IPS-11a (cell line): ENCODE results near the gene MARCHF4.

Source experiments
- H3K4me3 ChIP-seq: one replicate; pipeline ENCODE4 v1.5.1; 2013; ENCODE audit warnings: low read depth, low read length, control low read depth

The MARCHF4 gene

DNA sequence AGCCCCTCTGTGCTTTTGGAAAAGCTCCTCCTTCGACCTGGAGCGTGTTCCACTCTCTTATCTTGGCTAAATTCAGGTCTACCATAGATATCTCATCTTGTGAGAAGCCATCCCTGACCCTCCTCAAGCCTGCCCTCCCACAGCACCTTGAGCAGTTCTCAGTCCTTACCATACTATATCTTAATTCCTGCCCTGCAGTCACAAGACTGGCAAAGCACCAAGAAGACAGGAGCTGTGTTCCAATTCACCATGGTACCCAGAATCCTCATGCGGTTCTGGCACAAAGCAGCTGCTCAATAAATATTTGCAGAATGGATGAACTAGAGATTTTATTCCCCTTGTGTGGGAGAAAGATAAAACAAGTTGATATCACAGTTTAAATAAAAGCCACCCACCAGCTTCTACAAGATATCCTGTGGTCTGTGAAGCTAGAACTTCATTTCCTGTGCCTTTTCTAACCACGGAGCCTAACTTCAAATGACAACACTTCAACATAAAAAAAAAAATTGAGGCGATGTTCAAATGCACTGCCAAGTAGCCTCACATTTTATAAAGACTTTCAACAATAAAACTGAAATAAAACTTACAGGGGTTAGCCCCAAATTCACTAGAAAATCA lies 19.5 kb downstream of the MARCHF4 start:
- no peak overlapping the region for H3K4me3 ChIP-seq

DNA sequence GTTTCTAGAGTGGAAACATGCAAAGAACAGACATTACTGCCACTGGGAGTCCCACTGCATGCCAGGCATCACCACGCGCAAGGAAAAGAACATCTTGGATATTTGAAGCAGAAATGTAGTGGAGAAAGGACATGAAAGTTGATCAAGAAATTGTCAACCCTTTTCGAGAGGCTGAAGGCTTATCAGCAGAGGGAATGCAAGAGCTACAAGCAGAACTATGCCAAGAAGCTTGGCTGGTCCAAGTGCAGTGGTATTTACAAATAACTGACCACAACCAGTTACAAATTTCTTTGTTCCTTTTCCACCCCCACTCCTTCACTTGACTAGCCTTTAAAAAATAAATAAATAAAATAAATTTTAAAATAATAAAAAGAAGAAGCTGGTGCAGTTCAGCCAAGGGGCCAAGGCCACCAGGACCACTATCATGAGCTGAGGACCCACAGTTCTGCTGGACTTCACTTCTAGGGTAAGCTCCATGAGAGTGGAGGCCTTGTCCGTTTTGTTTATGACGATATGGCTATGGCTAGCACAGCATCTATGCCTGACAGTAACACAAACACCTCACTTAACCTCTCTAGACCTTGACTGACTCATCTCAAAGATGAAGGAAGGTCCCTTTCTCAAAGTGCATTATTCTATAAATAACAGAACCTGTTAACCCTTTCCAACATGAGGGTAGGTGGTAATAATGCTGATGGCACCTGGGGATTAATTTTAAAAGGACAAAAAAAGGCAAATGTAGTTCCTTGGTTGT lies 20.9 kb downstream of the MARCHF4 start:
- H3K4me3 ChIP-seq, result no peak overlapping the region

DNA sequence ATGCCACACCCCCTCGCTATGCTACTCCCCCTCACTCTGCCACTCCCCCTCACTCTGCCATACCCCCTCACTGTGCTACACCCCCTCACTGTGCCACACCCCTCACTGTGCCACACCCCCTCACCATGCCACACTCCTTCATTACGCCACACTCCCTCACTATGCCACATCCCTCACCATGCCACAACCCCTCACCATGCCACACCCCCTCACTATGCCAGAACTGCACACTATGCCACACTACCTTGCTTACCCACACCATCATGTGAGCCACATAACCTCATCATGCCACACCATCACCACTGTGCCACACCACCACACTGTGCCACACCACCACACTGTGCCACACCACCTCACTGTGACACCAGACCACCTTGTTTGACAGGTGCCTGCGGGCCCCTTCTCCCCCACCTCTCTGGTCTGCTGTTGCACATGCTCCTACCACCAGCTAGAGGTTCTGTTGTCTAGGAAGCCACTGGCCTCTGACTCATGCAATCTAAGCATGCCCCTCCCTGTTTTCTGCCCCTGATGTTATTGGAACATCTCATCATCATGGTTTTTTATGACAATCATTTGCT lies 22.0 kb downstream of the MARCHF4 start:
- no peak overlapping the region for H3K4me3 ChIP-seq

DNA sequence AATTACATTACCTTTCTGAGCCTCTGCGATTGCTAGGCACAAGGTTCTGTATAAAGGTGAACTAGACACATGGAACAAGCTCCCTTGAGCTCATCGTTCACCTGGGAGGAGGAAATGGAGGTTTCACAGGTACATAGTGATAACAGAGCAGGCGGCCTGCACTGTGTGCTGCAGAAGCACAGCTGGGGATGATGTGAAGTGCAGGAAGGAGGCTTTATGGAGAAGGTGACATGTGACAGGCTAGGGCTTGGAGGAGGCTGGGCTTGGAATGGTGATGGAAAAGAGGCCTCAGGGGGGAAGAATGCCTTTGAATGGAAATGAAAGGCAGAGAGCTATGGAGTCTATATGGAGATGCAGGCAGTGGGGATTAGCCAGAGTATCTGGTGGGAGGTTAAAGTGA lies 22.9 kb downstream of the MARCHF4 start:
- no peak overlapping the region for H3K4me3 ChIP-seq

DNA sequence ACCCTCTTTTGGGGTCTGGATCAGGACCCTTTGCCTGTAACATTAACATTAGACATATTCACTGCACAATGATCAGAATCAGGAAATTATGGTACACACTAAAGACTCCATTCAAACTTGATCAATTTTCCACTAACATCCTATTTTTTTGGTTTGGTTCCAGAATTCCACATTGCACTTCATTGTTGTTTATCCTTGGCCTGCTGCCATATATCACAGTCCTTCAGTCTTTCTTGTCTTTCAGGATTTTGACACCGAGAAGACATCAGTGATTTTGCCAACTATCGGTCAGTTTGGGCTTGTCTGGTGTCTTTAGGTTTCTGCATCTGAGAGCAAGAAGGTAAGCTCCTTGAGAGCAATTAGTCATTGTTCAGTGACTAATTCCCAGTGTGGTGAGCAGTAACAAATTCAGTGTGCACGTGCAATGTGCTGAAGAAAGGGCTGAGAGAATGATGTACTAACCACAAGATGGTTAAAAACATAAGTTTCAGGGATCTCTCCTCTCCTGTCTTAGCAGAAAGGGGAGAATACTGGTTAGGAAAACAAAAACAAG lies 23.5 kb downstream of the MARCHF4 start:
- no peak overlapping the region for H3K4me3 ChIP-seq

DNA sequence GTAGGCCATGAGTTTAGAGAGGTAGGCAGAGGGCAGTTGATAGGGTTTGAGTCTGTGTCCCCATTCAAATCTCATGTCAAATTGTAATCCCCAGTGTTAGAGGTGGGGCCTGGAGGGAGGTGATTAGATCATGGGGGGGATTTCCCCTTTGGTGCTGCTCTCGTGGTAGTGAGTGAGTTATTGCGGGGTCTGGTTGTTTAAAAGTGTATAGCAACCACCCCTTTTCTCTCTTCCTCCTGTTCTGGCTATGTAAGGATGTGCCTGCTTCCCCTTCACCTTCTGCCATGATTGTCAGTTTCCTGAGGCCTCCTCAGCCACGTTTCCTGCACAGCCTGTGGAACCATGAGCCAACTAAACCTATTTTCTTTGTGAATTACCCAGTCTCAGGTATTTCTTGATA lies 25.5 kb downstream of the MARCHF4 start:
- no peak overlapping the region for H3K4me3 ChIP-seq

DNA sequence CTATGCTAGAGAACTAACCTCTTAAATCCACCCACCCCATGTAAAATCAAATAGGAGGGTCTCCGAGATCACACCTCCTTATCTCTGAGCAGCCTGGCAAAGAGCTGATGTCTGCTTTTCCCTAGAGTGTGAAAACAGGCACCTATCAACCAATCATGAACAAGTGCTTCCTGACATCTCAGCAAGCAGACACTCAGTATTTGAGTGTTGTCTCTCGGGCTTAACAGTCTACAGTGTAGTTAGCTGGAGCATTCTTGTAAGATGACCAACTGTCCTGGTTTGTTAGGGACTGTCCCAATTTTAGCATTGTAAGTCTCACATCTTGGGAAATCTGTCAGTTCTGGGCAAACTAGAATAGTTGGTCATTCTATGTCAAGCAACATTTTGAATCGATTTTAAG lies 26.4 kb downstream of the MARCHF4 start:
- no peak overlapping the region for H3K4me3 ChIP-seq

DNA sequence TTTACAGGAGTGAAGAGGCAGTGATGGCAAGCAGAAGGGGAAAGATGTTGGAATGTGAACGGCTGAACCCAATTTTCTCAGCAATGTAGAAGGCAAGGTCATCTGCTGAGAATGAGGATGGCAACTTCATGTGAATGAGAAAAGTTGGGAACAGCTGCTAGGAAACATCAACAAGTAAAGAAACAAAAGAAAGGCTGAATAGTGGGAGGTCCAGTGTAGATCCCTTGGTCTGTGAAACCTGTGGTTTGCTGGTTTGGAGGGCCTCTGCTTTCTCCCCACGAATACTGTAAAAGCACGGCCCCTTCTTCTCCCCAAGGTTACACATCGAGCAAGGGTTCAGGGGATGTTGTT lies 27.4 kb downstream of the MARCHF4 start:
- no peak overlapping the region for H3K4me3 ChIP-seq

DNA sequence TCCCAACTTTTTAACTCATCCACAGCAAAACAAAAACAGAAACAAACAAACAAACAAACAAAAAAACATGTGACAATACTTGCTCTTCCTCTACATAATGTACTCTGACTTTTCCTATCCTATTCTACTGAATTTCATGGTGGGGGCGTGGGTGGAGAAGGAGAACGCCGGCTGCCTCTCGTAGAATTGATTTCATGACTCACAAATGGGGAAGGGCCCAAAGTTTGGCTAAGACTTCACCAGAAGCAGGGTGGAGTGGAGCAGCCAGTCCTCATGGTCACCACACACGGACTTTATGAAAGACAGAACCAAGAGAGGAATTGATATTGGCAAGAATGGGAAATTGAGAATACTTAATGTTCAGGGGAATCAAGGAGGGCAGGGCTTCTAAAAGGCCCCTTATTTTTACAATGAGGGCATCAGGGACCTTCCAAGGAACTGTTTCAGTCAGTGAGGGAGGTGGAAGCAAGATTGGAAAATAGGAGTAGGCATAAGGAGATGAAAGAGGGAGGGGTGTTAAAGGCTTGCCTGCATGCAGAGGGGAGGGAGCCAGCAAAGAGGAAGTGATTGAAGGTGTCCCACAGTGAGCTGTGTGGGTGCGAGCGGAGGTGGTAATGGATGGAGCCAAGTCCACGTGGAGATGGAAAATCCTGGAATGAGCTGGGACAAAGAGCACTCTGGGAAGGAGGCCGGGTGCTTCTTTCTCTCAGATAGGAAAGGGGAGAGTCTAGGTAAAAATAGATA lies 27.9 kb downstream of the MARCHF4 start:
- H3K4me3 ChIP-seq, result no peak overlapping the region

DNA sequence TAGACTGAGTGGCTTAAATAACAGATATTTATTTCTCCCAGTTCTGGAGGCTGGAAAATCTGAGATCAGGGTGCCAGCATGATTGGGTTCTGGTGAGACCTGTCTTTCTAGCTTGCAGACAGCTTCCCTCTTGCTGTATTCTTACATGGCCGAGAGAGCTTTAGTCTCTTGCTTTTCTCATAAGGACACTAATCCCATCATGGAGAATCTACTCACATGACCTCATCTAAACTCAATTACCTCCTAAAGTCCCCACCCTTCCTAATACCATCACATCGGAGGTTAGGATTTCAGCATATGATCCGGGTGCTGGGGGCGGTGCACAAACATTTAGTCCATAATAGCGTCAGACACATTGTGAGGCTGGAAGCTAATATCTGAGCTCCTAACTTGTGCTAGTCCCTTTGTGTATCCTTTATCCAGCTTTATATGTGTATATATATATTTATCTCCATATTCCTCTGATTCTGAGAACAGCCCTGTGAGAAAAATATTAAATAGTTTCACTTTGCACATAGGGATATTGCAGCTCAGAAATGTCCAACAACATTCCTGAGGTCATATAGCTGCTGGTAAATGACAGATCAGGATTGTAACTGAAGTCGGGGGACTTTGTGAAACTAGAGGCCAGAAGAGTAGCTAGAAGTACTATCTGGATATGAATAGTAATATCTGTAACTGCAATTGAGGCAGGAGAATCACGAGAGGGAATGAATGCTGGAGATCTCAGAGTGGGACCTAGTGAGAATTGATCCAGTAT lies 28.9 kb downstream of the MARCHF4 start:
- no peak overlapping the region for H3K4me3 ChIP-seq

DNA sequence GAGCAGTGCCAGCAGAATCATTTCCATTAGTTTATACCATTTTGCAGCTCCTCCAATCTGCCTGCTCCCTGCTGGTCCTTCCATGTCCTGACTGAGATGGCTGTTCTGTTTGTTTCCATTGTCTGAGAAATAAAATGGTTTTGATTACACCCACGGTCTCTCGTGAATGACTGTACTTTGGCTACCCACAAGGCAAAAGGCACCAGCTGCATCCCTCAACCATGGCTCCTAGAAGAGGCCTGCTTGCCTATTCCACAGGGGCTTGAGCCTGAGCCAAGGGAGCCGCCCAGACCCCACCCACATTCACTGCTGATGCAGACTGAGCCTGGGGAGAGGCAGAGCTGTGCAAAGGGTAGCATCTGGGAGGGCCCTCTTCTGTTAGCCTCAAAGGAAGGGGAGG lies 31.2 kb downstream of the MARCHF4 start:
- H3K4me3 ChIP-seq, result no peak overlapping the region

DNA sequence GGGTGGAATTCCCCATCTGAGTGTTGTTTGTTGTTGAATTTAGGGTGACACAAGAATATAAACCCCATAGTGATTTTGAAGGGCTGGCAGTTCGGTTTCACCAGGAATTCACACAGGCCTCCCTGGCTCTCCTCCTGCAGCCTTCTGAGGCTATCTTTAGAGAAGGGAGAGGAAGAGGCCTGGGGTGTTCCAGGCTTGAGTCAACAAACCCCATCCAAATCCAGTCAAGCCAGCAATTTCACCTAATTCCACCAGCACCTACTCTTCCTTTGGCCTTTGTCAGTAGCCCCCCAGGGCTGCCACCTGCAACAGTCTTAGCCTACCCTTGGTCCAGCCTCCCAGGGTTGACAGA lies 32.0 kb downstream of the MARCHF4 start:
- H3K4me3 ChIP-seq, result no peak overlapping the region

DNA sequence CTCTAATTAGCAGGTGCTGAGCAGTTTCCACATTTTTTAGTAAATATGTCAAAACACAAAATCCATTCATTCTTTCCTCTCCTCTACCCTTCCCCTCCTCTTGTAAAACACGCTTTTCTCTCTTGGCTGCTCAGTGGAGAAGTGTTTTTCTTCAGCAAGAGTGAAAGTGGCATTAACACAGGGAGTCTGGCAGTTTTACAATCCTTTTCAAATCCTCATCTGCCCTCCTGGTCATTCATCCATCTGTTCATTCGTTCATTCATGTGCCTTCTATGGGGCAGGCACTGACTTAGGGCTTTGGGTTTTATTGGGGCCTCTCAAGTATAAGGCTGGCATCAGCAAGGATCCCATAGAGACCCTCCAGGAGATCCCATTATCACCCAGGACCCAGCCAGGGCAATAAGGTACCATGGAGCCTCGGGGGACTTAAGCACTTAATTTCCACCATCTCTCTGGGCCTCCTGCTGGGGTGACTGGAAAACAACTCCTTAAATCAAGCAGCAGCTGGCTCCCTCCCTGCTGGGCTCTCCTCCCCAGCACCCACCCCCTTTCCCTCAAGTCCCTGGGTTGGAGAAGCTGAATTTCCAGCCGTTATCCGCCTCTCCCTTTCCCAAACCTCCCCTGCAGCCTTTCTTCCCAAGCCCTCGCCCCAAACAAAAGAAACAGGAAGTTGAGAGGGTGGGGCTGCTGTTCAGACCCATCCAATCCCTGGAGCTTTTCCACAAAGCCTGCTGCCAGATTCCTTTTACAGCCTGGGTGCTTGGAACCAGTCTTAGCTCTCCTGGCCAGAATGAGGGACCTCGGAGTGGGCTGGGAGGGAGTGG lies 32.6 kb downstream of the MARCHF4 start:
- H3K4me3 ChIP-seq, result no peak overlapping the region

DNA sequence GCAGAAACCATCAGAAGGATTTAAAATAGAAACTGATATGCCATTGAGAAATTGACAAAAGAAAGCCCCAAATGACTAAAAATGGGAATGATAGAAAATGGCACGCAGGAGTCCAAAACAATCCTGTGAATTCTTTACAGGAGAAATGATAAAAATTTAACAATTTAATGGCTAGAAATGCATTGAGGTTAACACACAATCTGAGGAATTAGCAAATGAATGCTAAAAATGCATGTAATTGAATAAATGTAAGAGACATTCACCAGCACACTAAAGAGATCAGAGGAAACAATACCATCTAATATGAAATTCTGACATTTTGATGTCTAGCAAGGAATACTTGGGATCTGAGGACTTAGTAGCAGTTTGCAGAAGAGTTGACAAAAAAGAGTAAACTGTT lies 37.0 kb downstream of the MARCHF4 start:
- no peak overlapping the region for H3K4me3 ChIP-seq

DNA sequence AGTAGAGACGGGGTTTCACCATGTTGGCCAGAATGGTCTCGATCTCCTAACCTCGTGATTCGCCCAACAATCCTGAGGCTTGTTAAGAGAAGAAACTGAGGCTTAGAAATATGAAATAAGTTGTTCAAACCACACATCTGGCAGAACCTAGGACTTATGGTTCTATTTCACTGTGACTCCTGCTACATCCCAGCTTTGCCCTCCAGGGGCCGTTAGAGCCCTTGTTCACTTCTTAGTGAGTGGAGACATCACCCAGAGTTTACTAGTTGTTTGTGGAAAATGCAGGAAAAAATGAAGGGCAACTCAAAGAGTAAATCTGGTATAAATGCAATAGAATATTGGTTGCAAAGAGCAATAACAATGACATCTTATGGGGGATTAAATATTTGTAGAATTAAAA lies 43.9 kb downstream of the MARCHF4 start:
- H3K4me3 ChIP-seq, result no peak overlapping the region

DNA sequence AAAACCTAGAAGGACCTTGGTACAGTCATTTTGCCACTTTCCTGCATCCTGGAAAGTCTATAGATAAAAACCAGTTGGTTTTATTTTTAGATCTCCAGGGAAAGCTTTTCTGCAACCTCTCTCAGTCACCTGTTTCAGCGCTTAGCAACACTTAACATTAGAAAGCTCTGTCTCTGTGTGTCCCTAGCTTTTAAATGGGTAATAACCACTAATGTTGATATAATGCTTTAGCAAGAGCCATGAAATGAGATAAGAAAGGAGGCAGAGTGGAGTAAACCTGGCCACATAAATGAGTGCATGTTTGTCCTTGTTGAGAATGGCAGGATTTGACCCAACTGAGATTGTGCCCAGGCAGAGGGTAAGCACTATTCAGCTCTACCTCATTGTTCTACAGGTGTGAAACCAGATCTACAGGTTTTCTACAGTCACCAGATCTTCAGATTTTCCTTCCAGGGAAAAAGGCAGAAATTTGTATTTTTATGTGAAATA lies 44.8 kb downstream of the MARCHF4 start:
- no peak overlapping the region for H3K4me3 ChIP-seq
